Choroid plexus epithelial cell (primary cell): Measurements from ENCODE around the gene ZIC5.
"Not testable (repeated sequence)": the region's sequence is repeated elsewhere in the genome, so short reads cannot be mapped to it uniquely, and the experiment has no call there.

ENCODE experiments used
- DNase-seq: peaks from one replicate; pipeline ENCODE4 v3.0.0-alpha.2; 2010; ENCODE audit warnings: low read depth
- H3K4me3 ChIP-seq: 2 replicates; pipeline ENCODE4 v1.5.1; 2011; ENCODE audit warnings: low read depth, mild to moderate bottlenecking, control low read depth, low read length, moderate library complexity
- CTCF ChIP-seq: conservative IDR thresholded peaks from 2 replicates; pipeline ENCODE4 v1.5.1; 2011; ENCODE audit warnings: low read depth, mild to moderate bottlenecking, control low read depth, inconsistent platforms, low read length, moderate library complexity

The ZIC5 gene

GRCh38 chr13:99956473-99957349 is 14.9 kb downstream of the ZIC5 start:
- no peak for TF ChIP-seq CTCF
- peak overlapping the region; percentile 52 for H3K4me3 ChIP-seq
- DNase-seq, result no peak

- no peak for TF ChIP-seq CTCF
- DNase-seq, result peak; percentile 57
- H3K4me3 ChIP-seq, result peak overlapping the region; percentile 52
These were observed 15.7 kb downstream of the ZIC5 start for GRCh38 chr13:99955747-99956472.

DNA sequence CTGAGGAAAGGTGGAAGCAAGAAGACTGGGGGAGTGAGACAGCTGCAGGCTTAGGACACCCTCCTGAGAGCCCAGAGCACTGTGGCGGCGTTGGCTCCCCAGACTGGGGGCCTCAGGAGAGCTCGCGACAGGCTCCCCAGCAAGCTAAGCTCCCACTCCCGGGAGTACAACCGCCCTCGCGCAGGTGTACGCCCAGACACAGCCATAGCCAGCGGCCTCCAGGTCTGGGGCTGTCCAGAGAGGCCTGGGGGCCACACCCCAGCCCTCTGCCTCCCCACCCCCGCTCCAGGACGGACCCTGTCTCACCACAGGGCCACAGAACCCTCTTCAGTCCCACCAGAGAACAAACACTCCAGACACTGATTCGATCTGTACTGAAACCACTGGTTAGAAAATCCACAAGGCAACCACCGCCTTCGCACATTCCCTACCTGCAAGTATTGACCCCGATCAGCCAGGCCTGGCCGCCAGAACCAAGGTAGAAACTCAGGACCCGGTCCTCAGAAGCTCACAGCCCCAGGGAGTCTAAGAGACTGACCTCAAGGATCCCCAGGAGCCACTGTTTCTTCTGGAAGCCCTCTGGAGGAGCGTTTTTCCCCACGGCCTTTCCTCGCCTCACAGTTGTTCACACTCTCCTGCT is 16.3 kb downstream of the ZIC5 start:
- no peak for TF ChIP-seq CTCF
- peak overlapping the region; percentile 52 for H3K4me3 ChIP-seq
- no peak for DNase-seq

GRCh38 chr13:99953138-99953755 is 18.3 kb downstream of the ZIC5 start:
- no peak overlapping the region for H3K4me3 ChIP-seq
- TF ChIP-seq CTCF, result no peak
- DNase-seq, result no peak

- not testable (repeated sequence) for DNase-seq
These were observed 19.9 kb downstream of the ZIC5 start for GRCh38 chr13:99951666-99952065.

GRCh38 chr13:99949679-99950413 is 21.7 kb downstream of the ZIC5 start:
- no peak overlapping the region for H3K4me3 ChIP-seq
- peak; percentile 65 for DNase-seq
- TF ChIP-seq CTCF, result no peak

More at GRCh38 chr13:99951666-99952065, 19.9 kb downstream of the ZIC5 start:
- H3K4me3 ChIP-seq, result not testable (repeated sequence)
